GM18867 (cell line): ENCODE results near the gene ATP10B.

Experiments
- ATAC-seq: cut with Tn5 transposase; IDR thresholded peaks from one replicate; pipeline ENCODE4 v1.9.1; 2021; ENCODE audit warnings: mild to moderate bottlenecking, moderate library complexity; ENCODE audit not compliant: unreplicated experiment

Gene ATP10B

GRCh38 chr5:160523502-160524163 is 328.4 kb downstream of the ATP10B start:
- ATAC-seq = no peak

- no peak for ATAC-seq
Observed at GRCh38 chr5:160521392-160521663, 330.7 kb downstream of the ATP10B start.

GRCh38 chr5:160520609-160521391 is 331.2 kb downstream of the ATP10B start:
- ATAC-seq = no peak

- no peak for ATAC-seq
Observed at GRCh38 chr5:160516696-160517530, 335.1 kb downstream of the ATP10B start.

- ATAC-seq = no peak
Observed at GRCh38 chr5:160514866-160515265, 337.1 kb downstream of the ATP10B start.

- no peak for ATAC-seq
Observed at GRCh38 chr5:160514191-160514590, 337.8 kb downstream of the ATP10B start.

GRCh38 chr5:160513485-160513884 is 338.5 kb downstream of the ATP10B start:
- ATAC-seq = no peak
